HepG2 (cell line): ENCODE data around the gene MGLL. TPM values are rescaled to one million over a fixed set of nuclear protein-coding genes. Genes with fewer than 3 reads are reported as not detected.

ENCODE experiments used
- ATAC-seq: fragments of 200-7000 bp; cut with Tn5 transposase; 3 replicates; pipeline ENCODE4 v1.9.1; 2020; ENCODE audit warnings: mild to moderate bottlenecking, moderate library complexity
- BruUV-seq: library from RNA; stranded (reverse); fragments of 400-500 nt; replicated peaks from 2 replicates; lab custom pipeline; 2021; lab: Mats Ljungman, UMichigan
- CTCF ChIA-PET: fragments of 300-600 bp; formaldehyde crosslinking; extraction: SDS; loops from one replicate; lab custom pipeline; 2021; ENCODE audit warnings: low total read pairs, inconsistent platforms, low intra/inter-chr PET ratio; lab: Yijun Ruan, JAX
- POLR2A ChIA-PET: fragments of 350-600 bp; sonication (Branson Sonifier 250); formaldehyde crosslinking; loops from one replicate; lab custom pipeline; 2020; ENCODE audit warnings: antibody characterized with exemption, inconsistent platforms; lab: Yijun Ruan, JAX
- DNase-seq: peaks from one replicate; pipeline ENCODE4 v3.0.0-alpha.2; 2015; ENCODE audit warnings: low spot score
- FAIRE-seq: peaks from 3 replicates; lab custom pipeline; 2011; peaks lifted over from hg19 to GRCh38; lab: Jason Lieb, UNC
- H2AFZ ChIP-seq: one replicate; pipeline ENCODE4 v1.6.1; 2011; ENCODE audit warnings: low read length, inconsistent platforms
- H3K27ac ChIP-seq: fragments of 300-600 bp; 3 replicates; pipeline ENCODE4 v1.8.0; 2011; ENCODE audit warnings: mixed run types, mild to moderate bottlenecking, mixed read lengths, low read length, inconsistent platforms; ENCODE audit not compliant: insufficient read depth; ENCODE audit errors: extremely low read length
- H3K27me3 ChIP-seq, 2 experiments: fragments of 200-600 bp in 1 of 2; 2 replicates in 1 of 2; 3 replicates in 1 of 2; pipeline versions ENCODE4 v1.6.0 to v1.8.0; 2011; ENCODE audit warnings: low read length in 2 of 2, mild to moderate bottlenecking in 2 of 2, moderate library complexity in 2 of 2, inconsistent platforms in 1 of 2; ENCODE audit not compliant: insufficient read depth in 2 of 2, control insufficient read depth in 1 of 2
- H3K36me3 ChIP-seq, 2 experiments: fragments of 200-600 bp in 1 of 2; replicated peaks in 1 of 2; 2 replicates in 1 of 2; 3 replicates in 1 of 2; pipeline versions ENCODE4 v1.5.1 to v1.8.0; 2011; ENCODE audit warnings: low read length in 2 of 2, inconsistent platforms in 1 of 2; ENCODE audit not compliant: insufficient read depth in 2 of 2, control insufficient read depth in 1 of 2
- H3K4me1 ChIP-seq: 2 replicates; pipeline ENCODE4 v1.5.1; 2012; ENCODE audit warnings: low read length, inconsistent platforms; ENCODE audit not compliant: insufficient read depth
- H3K4me2 ChIP-seq: 2 replicates; pipeline ENCODE4 v1.6.0; 2011; ENCODE audit warnings: low read depth, low read length, inconsistent platforms
- H3K4me3 ChIP-seq, 3 experiments: fragments of 200-600 bp in 1 of 3; sonication (generic), shearing (Covaris generic) in 1 of 3; replicated peaks in 1 of 3; 2 replicates each; pipeline ENCODE4 v1.5.1; 2011 to 2016; ENCODE audit warnings: low read length in 3 of 3, inconsistent platforms in 2 of 3, low read depth in 2 of 3, mild to moderate bottlenecking in 2 of 3, control low read depth in 1 of 3, mixed read lengths in 1 of 3; ENCODE audit not compliant: insufficient read depth in 1 of 3
- H3K79me2 ChIP-seq: one replicate; pipeline ENCODE4 v1.6.1; 2011; ENCODE audit warnings: low read length, inconsistent platforms; ENCODE audit not compliant: insufficient read depth
- H3K9ac ChIP-seq: 2 replicates; pipeline ENCODE4 v1.6.0; 2011; ENCODE audit warnings: mild to moderate bottlenecking, low read depth, low read length, inconsistent platforms; ENCODE audit not compliant: insufficient read depth
- H3K9me3 ChIP-seq: 2 replicates; pipeline ENCODE4 v1.5.1; 2012; ENCODE audit warnings: mild to moderate bottlenecking, low read length
- H4K20me1 ChIP-seq: 2 replicates; pipeline ENCODE4 v1.6.0; 2011; ENCODE audit warnings: inconsistent platforms, mild to moderate bottlenecking, low read length, moderate library complexity; ENCODE audit not compliant: insufficient read depth
- AKAP8 ChIP-seq: sonication (generic); formaldehyde crosslinking; IDR thresholded peaks from 2 replicates; pipeline ENCODE4 v1.5.1; 2020; ENCODE audit warnings: mild to moderate bottlenecking, missing genetic modification reagents
- ARID3A ChIP-seq: IDR thresholded peaks from 2 replicates; pipeline ENCODE4 v1.6.1; 2012; ENCODE audit warnings: low read depth, low read length, improper control_type of control experiment
- CCAR2 ChIP-seq: fragments of 200-400 bp; formaldehyde crosslinking; optimal IDR thresholded peaks from 2 replicates; pipeline ENCODE3; 2018; ENCODE audit warnings: low read depth, mild to moderate bottlenecking, low read length, moderate library complexity
- CREB3 ChIP-seq: sonication (generic); formaldehyde crosslinking; IDR thresholded peaks from 2 replicates; pipeline ENCODE4 v1.5.0; 2020; ENCODE audit warnings: missing genetic modification reagents
- FOXJ3 ChIP-seq: sonication (generic); formaldehyde crosslinking; IDR thresholded peaks from 2 replicates; pipeline ENCODE4 v1.4.0; 2020; ENCODE audit warnings: missing genetic modification reagents, mild to moderate bottlenecking, borderline replicate concordance
- NR2C2 ChIP-seq: sonication (generic); formaldehyde crosslinking; IDR thresholded peaks from 2 replicates; pipeline ENCODE4 v1.4.0; 2020; ENCODE audit warnings: missing genetic modification reagents, mild to moderate bottlenecking, moderate library complexity, borderline replicate concordance
- PBX3 ChIP-seq: sonication (generic); formaldehyde crosslinking; IDR thresholded peaks from 2 replicates; pipeline ENCODE4 v1.8.1; 2023; ENCODE audit warnings: missing genetic modification reagents, inconsistent platforms, borderline replicate concordance
- PTBP1 ChIP-seq: fragments of 200-400 bp; formaldehyde crosslinking; IDR thresholded peaks from 2 replicates; pipeline ENCODE4 v1.6.1; 2018; ENCODE audit warnings: low read length, low read depth; ENCODE audit not compliant: poor library complexity, severe bottlenecking
- SMAD3 ChIP-seq: sonication (generic); formaldehyde crosslinking; IDR thresholded peaks from 2 replicates; pipeline ENCODE4 v1.4.0; 2020; ENCODE audit warnings: missing genetic modification reagents
- ZNF329 ChIP-seq: sonication (generic); formaldehyde crosslinking; IDR thresholded peaks from 2 replicates; pipeline ENCODE4 v1.9.0; 2021; ENCODE audit warnings: low read depth, mild to moderate bottlenecking, missing genetic modification reagents
- ZNF446 ChIP-seq: sonication (generic); formaldehyde crosslinking; IDR thresholded peaks from 2 replicates; pipeline ENCODE4 v1.5.0; 2020; ENCODE audit warnings: mild to moderate bottlenecking, missing genetic modification reagents
- ZNF496 ChIP-seq: sonication (generic); formaldehyde crosslinking; IDR thresholded peaks from 2 replicates; pipeline ENCODE4 v1.8.1; 2023; ENCODE audit warnings: mild to moderate bottlenecking, moderate library complexity, missing genetic modification reagents; ENCODE audit not compliant: insufficient replicate concordance
- ZNF513 ChIP-seq: sonication (generic); formaldehyde crosslinking; conservative IDR thresholded peaks from 2 replicates; pipeline ENCODE4 v1.5.0; 2020; ENCODE audit warnings: missing genetic modification reagents
- ZNF761 ChIP-seq: sonication (generic); formaldehyde crosslinking; conservative IDR thresholded peaks from 2 replicates; pipeline ENCODE4 v1.4.0; 2020; ENCODE audit warnings: mild to moderate bottlenecking, missing genetic modification reagents
- WGBS: methylation state at CpG from one replicate; pipeline ENCODE4 v1.1.6; 2017; ENCODE audit warnings: low lambda C conversion rate; 5-methylcytosine and 5-hydroxymethylcytosine counted together
- in situ Hi-C: cut with HindIII; loops from 2 replicates; pipeline ENCODE4 v1.10.0; 2017; ENCODE audit warnings: low pct_unique_long_range_greater_than_20kb; ENCODE audit not compliant: extremely low pct_ligation_motif_present
- intact Hi-C: fragments of 100-400 bp; cut with micrococcal nuclease; formaldehyde crosslinking; loops from one replicate; pipeline ENCODE4 v1.10.0; 2022; ENCODE audit not compliant: unreplicated experiment
- polyA plus RNA-seq, 8 experiments: library from polyadenylated mRNA; depleted of rRNA in 3 of 8; stranded (reverse) in 7 of 8; unstranded in 1 of 8; fragments of >200 nt; fragmentation: Illumina TruSeq in 4 of 8; extraction: Trizol in 4 of 8; gene quantifications; 2 replicates each; pipeline versions ENCODE4 v1.2.1 to v1.2.3, GENCODE V29; 2011 to 2016; ENCODE audit warnings: low read depth in 4 of 8, missing spikeins in 1 of 8, mixed read lengths in 1 of 8; ENCODE audit not compliant: insufficient read depth in 1 of 8
- total RNA-seq, 5 experiments: library from RNA; depleted of rRNA; stranded (reverse); fragments of >200 nt; fragmentation: Illumina TruSeq; extraction: Trizol; gene quantifications; 2 replicates each; pipeline ENCODE4 v1.2.3, GENCODE V29; 2016; ENCODE audit warnings: low read depth in 1 of 5

MGLL gene
- total and polyA plus RNA-seq, 2 of the 13 experiments (the other 11 are each of a cell fraction or from before 2014, with no cell fraction given): not detected

- no peak for TF ChIP-seq ZNF761 (CRISPR knock-in tag)
- TF ChIP-seq ZNF496: no peak
- no peak for TF ChIP-seq SMAD3
- TF ChIP-seq CCAR2: no peak
These were observed 3.4 kb upstream of the MGLL start (continued) for GRCh38 chr3:127825756-127826155.

GRCh38 chr3:127824151-127824825 lies 2.0 kb upstream of the MGLL start:
- CTCF ChIA-PET: no interaction called here
- in situ Hi-C loops: no loop called here
- ATAC-seq: no peak; the same call in 2 of the 3 replicates

More at GRCh38 chr3:127824151-127824825, 2.0 kb upstream of the MGLL start:
- Histone ChIP-seq H3K9me3 (no peaks in the 10 kb centered on the region; the same call in 1 of the 2 replicates), H2AFZ (no peak overlapping the region), H3K36me3 (no peaks in the 10 kb centered on the region), H3K27ac (no peak overlapping the region), H4K20me1 (no peaks in the 10 kb centered on the region), H3K27me3 (peaks cover 2 to 25% of the 10 kb centered on the region in 2 experiments; a peak in 3 of 5 replicates), H3K4me1 (no peaks in the 10 kb centered on the region), H3K9ac (no peak overlapping the region), H3K4me2 (no peak overlapping the region), H3K4me3 (no peak overlapping the region), H3K79me2 (no peaks in the 10 kb centered on the region)
- TF ChIP-seq PBX3 (no peak), ZNF329 (CRISPR knock-in tag) (no peak), ARID3A (no peak), CREB3 (CRISPR knock-in tag) (no peak), AKAP8 (CRISPR knock-in tag) (no peak), ZNF446 (CRISPR knock-in tag) (no peak), PTBP1 (no peak), ZNF513 (CRISPR knock-in tag) (no peak), FOXJ3 (CRISPR knock-in tag) (no peak), NR2C2 (CRISPR knock-in tag) (no peak)
- no TSS peak for BruUV-seq
- POLR2A ChIA-PET: no interaction called here
- intact Hi-C loops: no loop called here
- FAIRE-seq: no peak
- no peak for DNase-seq
- WGBS: 46% methylated on average over 11 of the region's 14 CpGs
